Lower lobe of right lung (tissue), 2 donors: Measurements from ENCODE around the gene SRP68. TPM values are rescaled to one million over a fixed set of nuclear protein-coding genes. Genes with fewer than 3 reads are reported as not detected.

Experiments used
- ATAC-seq, 2 donors: fragments of 200-7000 bp; cut with Tn5 transposase; one replicate each; pipeline ENCODE4 v1.9.1; 2020 to 2022; ENCODE audit warnings: mild to moderate bottlenecking in 2 of 2, moderate library complexity in 2 of 2
- DNase-seq: peaks from one replicate; pipeline ENCODE4 v3.0.0-alpha.2; 2020
- H3K27ac ChIP-seq: fragments of 200-600 bp; one replicate; pipeline ENCODE4 v1.8.0; 2022
- H3K27me3 ChIP-seq: fragments of 200-600 bp; one replicate; pipeline ENCODE4 v1.8.0; 2022; ENCODE audit warnings: low read depth
- H3K36me3 ChIP-seq: fragments of 200-600 bp; one replicate; pipeline ENCODE4 v1.8.0; 2022; ENCODE audit warnings: mild to moderate bottlenecking
- H3K4me1 ChIP-seq: fragments of 200-600 bp; one replicate; pipeline ENCODE4 v1.8.0; 2022
- H3K4me3 ChIP-seq: fragments of 200-600 bp; one replicate; pipeline ENCODE4 v1.8.0; 2022; ENCODE audit warnings: mild to moderate bottlenecking
- H3K9me3 ChIP-seq: fragments of 200-600 bp; one replicate; pipeline ENCODE4 v1.8.0; 2022
- CTCF ChIP-seq: fragments of 200-600 bp; IDR thresholded peaks from one replicate; pipeline ENCODE4 v1.8.0; 2022; ENCODE audit warnings: antibody characterized with exemption, mild to moderate bottlenecking
- intact Hi-C: fragments of 100-400 bp; cut with DNase I; formaldehyde crosslinking; loops from one replicate; pipeline ENCODE4 v1.11.0; 2022
- total RNA-seq: library from RNA; stranded (reverse); fragmentation: NEBNext Ultra II Directional; extraction: Animal tissue kit (Norgen Biotek cat#: 25700); gene quantifications from one replicate; pipeline ENCODE4 v1.2.1, GENCODE V29; 2021
- donor health status: DM: no; HTN: yes; CAD: no; lungs with severe emphysema.

The SRP68 gene
- total RNA-seq, 1 donor from 2014 or later: 65.0 TPM

GRCh38 chr17:76025294-76025693 is 47.0 kb downstream of the SRP68 start:
- no peak for DNase-seq
- H3K4me3 ChIP-seq: peak overlapping the region; percentile 52
- peaks cover 20% of the 10 kb centered on the region for H3K36me3 ChIP-seq
- no peaks in the 10 kb centered on the region for H3K27me3 ChIP-seq
- H3K9me3 ChIP-seq: no peaks in the 10 kb centered on the region
- intact Hi-C loops: no loop called here
- H3K27ac ChIP-seq: no peak overlapping the region
- no peak for ATAC-seq
- peaks cover 9% of the 10 kb centered on the region for H3K4me1 ChIP-seq
- TF ChIP-seq CTCF: no peak

GRCh38 chr17:76024353-76024752 is 48.0 kb downstream of the SRP68 start:
- no peaks in the 10 kb centered on the region for H3K27me3 ChIP-seq
- H3K36me3 ChIP-seq: peaks cover 21% of the 10 kb centered on the region
- intact Hi-C loops: no loop called here
- H3K9me3 ChIP-seq: no peaks in the 10 kb centered on the region
- H3K4me1 ChIP-seq: peaks cover 2% of the 10 kb centered on the region
- H3K4me3 ChIP-seq: no peak overlapping the region
- no peak overlapping the region for H3K27ac ChIP-seq
- TF ChIP-seq CTCF: no peak
- DNase-seq (no peak), ATAC-seq (no peak)

- Histone ChIP-seq H3K27ac (no peak overlapping the region), H3K4me3 (no peak overlapping the region), H3K4me1 (no peaks in the 10 kb centered on the region), H3K36me3 (peaks cover 26% of the 10 kb centered on the region), H3K27me3 (no peaks in the 10 kb centered on the region), H3K9me3 (no peaks in the 10 kb centered on the region)
- no peak for DNase-seq
- ATAC-seq: no peak
- intact Hi-C loops: no loop called here
- no peak for TF ChIP-seq CTCF
These were observed 48.4 kb downstream of the SRP68 start for GRCh38 chr17:76023900-76024237.

- Histone ChIP-seq H3K4me1 (no peaks in the 10 kb centered on the region), H3K27me3 (no peaks in the 10 kb centered on the region), H3K9me3 (no peaks in the 10 kb centered on the region), H3K36me3 (peaks cover 29% of the 10 kb centered on the region), H3K4me3 (no peak overlapping the region), H3K27ac (no peak overlapping the region)
- no peak for ATAC-seq
- intact Hi-C loops: no loop called here
- TF ChIP-seq CTCF: no peak
- no peak for DNase-seq
These were observed 49.1 kb downstream of the SRP68 start for GRCh38 chr17:76022973-76023899.

GRCh38 chr17:76022285-76022684 is 50.0 kb downstream of the SRP68 start:
- Histone ChIP-seq H3K27ac (no peak overlapping the region), H3K27me3 (no peaks in the 10 kb centered on the region), H3K4me3 (no peak overlapping the region), H3K9me3 (no peaks in the 10 kb centered on the region), H3K4me1 (no peaks in the 10 kb centered on the region), H3K36me3 (peaks cover 29% of the 10 kb centered on the region)
- DNase-seq (no peak), ATAC-seq (no peak)
- intact Hi-C loops: no loop called here
- no peak for TF ChIP-seq CTCF
